HG03103 (cell line): ENCODE data around the gene MAP1LC3C.

Experiments
- ATAC-seq: cut with Tn5 transposase; IDR thresholded peaks from one replicate; pipeline ENCODE4 v1.9.1; 2021; ENCODE audit warnings: low read depth; ENCODE audit not compliant: unreplicated experiment

MAP1LC3C gene

GRCh38 chr1:241999026-241999425, at the start of gene MAP1LC3C:
Gene MAP1LC3C, minus strand, starts transcription at chr1:241999098. Its CDS starts 90 bp downstream, at chr1:241999008.
- ATAC-seq, result no peak

- ATAC-seq, result no peak
These were observed 44.3 kb upstream of the MAP1LC3C start for GRCh38 chr1:242043165-242043564.

GRCh38 chr1:242034392-242034791, 35.5 kb upstream of the MAP1LC3C start:
- no peak for ATAC-seq

DNA sequence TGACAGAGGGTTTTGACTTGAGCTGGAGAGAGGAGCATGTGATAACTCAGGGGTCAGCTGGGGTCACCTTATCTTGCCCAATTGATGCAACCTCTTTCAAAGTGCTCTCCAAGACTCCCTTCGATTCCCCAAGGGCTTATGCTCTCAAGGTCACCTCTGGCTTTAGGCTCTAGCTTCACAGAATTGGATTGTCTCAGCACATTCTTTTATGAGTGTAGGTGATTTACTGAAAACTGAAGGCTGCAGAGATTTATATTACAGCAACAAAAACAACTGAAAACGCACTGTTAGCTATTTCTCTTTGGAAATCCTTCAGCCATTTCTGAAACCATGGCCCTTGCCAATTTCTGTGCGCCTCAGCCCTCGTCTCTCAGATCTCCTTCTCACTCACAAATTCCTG, 34.5 kb upstream of the MAP1LC3C start:
- no peak for ATAC-seq

- no peak for ATAC-seq
These were observed 31.2 kb upstream of the MAP1LC3C start for GRCh38 chr1:242030071-242030470.

- ATAC-seq, result no peak
These were observed 26.8 kb upstream of the MAP1LC3C start for GRCh38 chr1:242025681-242026080.

DNA sequence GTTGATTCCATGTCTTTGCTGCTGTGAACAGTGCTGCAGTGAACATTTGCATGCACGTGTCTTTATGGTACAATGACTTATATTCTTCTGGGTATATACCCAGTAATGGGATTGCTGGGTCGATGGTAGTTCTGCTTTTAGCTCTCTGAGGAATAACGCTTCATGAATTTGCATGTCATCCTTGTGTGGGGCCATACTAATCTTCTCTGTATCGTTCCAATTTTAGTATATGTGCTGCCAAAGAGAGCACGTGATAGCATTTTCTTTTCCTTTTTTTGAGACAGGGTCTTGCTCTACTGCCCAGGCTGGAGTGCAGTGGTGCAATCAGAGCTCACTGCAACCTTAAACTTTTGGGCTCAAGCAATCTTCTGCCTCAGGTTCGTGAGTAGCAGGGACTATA, 24.9 kb upstream of the MAP1LC3C start:
- no peak for ATAC-seq

DNA sequence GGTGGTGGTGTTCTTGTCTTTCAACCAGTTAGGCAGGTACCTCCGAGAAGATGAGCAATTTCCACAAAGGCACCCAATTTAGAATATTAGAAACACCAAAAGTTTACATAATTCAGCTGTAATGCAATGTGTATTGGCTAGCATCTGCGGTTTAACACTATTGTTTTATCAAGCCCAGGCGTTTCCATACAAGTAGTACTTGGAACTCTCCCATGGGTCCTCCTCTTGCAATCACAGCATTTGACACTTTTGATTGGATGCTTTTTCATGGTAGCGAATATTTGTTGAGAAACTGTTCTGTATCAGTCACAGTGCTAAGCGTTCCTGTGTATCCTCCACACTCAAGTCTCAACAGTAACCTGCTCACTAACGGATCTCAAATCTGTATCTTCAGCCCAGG, 20.1 kb upstream of the MAP1LC3C start:
- ATAC-seq, result no peak

GRCh38 chr1:242017580-242018233, 18.8 kb upstream of the MAP1LC3C start:
- peak; percentile 79 for ATAC-seq

DNA sequence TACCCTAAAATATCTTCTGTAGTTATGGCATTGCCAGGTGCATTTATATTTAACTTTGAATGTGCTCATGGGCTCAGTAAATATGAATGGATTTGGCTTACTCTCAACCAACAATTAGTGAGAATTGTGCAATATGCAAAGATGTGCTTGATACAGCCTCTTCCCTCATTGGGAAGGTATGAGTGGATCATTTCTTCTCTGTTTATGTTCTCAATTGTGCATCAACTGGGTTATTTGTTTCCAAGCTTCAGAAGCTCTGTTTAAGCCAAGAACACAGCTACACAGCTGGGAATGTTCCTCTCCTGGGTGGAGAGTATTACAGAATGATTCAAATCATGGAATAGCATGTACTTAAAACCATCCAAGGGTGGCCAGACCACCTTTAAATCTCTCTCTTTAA, 17.6 kb upstream of the MAP1LC3C start:
- ATAC-seq, result no peak

DNA sequence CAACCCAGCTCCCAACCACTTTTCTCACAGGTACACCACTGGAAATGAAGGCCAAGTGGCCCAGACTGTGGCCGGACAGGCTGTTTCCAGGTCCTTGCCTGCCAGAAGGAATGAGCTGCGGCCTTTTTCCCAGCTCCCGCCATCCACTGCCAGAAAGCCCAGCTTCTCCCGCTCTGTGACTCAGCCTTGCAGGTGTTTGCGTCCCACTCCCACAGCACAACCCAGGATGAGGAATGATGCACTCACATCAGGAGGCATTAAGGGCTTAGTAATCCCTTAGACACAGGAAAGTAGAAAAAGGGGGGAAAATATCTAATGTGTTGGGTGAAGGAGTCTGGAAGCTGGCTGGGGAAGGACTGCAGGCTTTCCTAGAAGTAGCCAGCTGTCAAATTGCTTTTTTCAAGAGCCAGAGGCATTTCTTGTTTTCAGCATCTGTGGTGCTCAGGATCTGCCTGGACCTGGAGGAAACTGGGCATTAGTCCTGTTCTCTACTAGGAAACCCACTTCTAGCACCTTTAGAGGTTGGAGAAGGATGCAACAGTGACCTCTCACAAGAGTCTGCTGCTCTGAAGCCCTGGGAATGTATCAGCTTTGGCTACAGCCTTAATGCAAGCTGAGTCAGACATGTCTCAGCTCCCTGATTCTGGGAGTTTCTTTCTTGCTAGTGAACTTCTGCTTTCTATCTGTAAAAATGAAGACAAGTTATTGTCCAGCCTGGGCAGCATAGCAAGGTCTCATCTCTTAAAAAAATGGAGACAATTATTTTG, 13.2 kb upstream of the MAP1LC3C start:
- no peak for ATAC-seq

GRCh38 chr1:242008826-242009495, 10.1 kb upstream of the MAP1LC3C start:
- ATAC-seq, result no peak

GRCh38 chr1:242006976-242007375, 8.1 kb upstream of the MAP1LC3C start:
- ATAC-seq, result no peak

DNA sequence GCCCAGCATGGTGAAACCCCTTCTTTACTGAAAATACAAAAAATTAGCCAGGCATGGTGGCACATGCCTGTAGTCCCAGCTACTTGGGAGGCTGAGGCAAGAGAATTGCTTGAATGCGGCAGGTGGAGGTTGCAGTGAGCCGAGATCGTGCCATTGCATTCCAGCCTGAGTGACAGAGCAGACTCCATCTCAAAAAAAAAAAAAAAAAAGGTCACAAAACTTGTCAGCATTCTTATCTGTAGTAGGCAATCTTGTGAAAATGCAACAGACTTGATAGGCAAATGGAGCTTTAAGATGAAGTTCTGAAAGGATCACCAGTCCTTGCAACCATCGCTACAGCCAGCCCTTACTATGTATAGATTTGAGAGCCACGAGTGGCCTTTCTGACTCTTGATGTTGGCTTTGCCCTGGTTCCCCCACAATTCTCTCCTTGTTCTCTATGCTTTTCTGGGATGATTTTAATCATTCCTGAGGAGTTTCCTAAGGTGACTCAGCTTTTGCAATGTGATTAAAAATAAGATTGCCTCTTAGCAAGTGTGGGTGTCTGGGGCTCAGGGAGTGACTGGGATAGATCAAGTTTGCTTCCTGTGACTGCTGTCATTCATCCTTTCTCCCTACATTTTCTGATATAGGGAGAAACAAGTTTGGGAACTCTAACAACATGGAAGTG, 7.1 kb upstream of the MAP1LC3C start:
- no peak for ATAC-seq

DNA sequence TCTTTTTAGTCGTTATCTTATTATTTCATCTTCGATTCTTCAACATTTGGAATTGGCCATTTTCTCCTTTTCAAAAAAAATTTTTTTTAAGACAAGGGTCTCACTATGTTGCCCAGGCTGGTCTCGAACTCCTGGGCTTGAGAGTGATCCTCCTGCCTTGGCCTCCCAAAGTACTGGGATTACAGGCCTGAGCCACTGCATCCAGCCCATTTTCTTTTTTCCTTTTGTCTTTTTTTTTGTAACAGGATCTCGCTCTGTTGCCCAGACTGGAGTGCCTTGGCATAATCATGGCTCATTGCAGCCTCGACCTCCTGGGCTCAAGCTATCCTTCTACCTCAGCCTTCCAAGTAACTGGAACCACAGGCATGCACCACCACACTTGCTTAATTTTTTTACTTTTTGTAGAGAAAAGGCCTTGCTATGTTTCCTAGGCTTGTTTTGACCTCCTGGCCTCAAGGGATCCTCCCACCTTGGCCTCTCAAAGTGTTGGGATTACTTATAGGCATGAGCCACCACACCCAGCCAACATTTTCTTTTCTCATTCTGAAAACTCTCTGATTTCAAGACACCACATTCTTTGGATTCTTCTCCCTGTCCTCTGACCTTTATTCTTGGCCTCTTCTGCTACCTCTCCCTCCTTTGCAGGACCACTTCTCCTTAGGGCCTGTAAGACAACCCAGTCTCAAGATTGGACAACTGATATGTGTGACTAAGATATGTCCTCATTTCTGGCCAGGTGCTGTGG, 6.0 kb upstream of the MAP1LC3C start:
- no peak for ATAC-seq

DNA sequence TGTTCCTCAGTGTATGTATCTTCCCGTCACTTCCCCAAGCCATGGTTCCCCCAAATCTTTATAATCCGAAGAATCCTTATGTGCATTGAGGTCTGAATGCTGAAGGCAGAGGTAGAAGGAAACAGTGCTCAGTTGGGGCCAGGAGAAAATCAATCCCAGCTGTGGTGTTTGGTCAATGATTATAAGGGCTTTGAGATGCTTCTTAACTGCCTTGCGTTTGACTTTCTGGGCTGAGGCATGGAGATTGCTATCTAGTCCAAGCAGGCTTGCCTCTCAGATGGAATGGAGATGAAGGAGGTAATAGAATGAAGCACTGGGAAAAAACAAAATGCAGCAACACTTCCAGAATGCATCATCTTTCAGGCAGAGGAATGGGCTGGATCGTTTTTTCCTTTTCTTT, 3.6 kb upstream of the MAP1LC3C start:
- no peak for ATAC-seq

DNA sequence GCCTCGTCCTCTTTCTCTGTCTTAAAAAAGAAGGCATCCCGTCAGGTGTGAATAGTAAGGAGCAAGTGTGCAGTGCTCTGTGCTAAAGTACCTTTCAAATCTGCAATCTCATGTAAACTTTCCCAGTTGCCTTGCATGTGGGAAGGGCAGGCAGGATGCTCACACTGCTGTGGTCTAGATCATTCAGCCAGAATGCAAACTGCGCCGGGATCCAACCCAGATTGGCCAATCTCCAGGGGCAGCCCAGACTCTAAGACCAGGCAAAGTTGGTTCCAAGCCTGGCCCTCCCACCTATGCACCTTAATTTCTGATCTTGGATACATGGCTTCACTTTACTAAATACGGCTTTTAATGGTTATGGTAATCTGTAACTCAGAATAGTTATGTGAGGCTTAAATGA, 3.2 kb upstream of the MAP1LC3C start:
- no peak for ATAC-seq

- ATAC-seq, result no peak
These were observed 1.5 kb upstream of the MAP1LC3C start for GRCh38 chr1:242000434-242000833.

GRCh38 chr1:241998412-241998921, 431 bp downstream of the MAP1LC3C start:
- peak; percentile 89 for ATAC-seq

DNA sequence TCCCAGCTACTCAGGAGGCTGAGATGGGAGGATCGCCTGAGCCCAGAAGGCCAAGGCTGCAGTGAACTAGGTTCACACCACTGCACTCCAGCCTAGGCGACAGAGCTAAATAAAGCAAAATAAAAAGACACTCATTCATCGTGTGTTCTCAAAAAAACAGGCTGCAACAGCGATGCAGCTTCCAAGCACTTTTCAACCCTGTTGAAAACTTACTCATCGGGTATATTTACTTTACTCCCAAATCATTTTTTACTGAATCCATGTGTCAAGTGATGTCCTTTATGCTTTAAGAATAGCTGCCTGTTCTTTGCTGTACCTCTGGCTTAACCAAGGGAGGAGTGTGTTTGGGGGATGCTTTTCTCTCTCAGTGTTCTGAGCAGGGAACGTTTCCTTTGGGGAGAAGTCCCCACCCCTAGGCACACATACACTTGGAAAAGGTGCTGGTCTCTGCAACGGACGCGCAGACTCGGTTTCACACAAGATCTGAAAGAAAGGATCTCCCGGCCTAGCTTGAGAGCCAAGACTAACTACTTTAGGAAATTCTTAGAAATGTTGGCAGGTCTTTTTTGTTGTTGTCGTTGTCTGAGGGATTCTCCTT, 1.4 kb downstream of the MAP1LC3C start:
- ATAC-seq, result no peak
